Eye (tissue), 1 donor: ENCODE results near the gene MAGI1.
A peak's percentile ranks its signal among the peaks of the same experiment; 100 is the strongest.

Experiments used
- DNase-seq: peaks from one replicate; pipeline ENCODE4 v3.0.0-alpha.2; 2015

The MAGI1 gene

DNA sequence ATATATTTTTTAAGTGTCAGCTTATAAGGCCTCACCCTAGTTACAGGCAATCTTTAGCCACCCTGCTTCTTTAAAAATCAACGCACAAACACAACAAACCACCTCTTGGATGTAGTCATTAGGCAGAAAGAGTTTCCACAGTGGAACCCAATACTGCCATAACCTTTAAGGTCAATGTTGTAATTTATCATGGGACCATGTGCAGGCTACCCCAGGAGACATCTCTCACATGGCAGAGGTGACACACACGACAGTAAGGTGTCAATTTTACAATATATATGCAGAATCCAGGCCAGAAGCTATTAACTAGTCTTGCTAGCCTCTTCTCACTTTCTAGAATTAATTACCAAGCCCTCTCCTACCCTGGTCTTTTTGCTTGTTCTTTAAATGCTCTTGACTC is 336.5 kb downstream of the MAGI1 start:
- no peak for DNase-seq

DNA sequence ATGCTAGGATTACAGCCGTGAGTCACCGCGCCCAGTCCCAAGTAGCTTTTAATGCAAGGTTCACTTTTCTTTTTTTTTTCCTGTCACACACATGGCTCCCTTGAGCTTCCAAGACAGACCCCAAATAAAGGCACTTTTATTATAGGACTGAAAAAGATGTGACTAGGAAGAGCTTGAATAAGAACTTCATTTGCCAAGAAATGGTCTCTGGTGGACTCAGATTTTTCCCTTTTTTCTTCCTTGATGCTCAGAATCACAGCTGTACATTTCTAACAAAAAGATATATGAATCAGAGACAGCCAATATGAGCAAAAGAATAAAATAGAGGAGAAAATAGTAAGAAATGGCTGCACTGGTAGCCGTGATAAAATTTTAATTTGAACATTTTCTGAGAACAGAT is 337.2 kb downstream of the MAGI1 start:
- DNase-seq = no peak

DNA sequence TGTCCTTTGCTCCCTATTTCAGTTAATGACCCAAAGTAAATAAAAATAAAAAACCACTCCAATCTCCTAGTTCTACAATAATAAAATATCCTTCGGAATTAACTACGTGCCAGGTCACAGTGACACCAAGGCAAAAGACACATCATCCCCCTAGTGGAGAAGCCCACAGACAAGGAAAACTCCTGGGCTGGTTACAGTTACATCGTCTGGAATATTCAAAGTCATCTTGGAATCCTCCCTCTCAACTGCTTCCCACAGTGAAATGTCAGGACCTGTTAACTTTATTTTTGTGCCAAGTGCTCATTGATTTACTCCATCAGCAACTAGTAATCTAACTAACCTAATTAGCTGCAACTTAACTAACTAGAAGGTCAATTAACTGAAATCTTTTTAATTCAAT is 349.3 kb downstream of the MAGI1 start:
- no peak for DNase-seq

DNA sequence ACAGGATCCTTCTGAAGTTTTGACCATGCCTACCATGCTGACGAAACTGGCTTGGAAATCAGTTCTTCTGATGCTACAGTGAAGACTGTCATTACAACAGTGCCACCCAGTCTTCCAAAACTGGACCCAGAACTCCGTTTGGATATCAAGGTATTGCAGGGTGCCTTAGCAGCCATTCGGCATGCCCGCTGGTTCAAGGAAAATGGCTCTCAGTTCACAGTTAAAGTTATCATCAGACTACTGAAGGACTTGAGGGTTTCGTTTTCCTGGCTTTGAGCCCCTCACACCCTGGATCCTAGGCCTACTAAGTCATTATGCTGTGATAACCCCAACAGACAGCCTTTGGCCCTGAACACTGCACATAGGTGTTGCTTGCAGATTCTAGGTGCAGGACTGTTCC is 351.0 kb downstream of the MAGI1 start:
- DNase-seq = no peak

DNA sequence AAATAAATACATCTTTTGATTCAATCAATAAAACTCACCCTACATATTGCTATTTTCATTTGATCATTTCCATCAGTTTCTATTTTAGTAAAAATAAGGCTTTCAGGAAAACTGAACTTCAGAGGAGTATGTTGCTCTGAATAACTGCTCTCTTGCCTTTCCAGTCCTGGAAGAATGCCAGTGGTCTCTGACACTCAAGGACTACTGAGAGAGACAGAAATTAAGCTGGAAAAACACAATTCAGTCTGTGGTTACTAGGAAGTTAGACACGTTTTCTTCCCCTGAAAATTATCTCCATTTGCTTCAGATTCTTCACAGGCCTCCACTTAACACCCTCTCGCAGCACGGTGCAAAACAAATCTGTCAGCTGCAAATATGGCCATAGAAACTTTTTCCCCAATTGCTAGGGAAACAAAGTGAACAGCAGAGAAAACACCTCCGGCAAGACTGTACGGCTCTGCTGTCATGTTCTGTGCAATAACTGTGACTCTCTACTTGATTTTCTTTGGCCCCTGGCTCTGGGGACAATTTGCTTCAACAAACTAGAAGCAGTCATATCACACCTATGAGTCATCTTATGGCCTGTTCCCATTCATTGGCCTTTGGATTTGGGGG is 353.0 kb downstream of the MAGI1 start:
- peak; percentile 52 for DNase-seq

DNA sequence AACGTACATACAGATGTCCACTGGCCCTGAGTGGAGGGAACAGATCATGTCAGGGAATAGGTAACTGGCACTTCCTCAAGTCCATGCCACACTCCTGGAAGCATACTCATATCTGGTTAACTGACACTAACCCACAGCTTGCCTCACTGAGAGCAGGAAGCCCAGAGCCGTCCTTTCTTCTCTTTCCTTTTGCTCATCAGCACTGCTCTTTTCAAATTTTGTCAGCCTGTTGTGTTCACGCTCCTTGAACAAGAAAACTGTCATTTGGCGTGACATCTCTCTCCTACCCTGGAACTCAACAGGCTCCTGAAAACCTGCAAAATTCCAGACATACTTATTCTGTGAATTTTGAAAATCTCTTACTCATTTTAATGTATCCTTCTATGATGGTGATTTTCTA is 360.2 kb downstream of the MAGI1 start:
- DNase-seq = peak; percentile 71

DNA sequence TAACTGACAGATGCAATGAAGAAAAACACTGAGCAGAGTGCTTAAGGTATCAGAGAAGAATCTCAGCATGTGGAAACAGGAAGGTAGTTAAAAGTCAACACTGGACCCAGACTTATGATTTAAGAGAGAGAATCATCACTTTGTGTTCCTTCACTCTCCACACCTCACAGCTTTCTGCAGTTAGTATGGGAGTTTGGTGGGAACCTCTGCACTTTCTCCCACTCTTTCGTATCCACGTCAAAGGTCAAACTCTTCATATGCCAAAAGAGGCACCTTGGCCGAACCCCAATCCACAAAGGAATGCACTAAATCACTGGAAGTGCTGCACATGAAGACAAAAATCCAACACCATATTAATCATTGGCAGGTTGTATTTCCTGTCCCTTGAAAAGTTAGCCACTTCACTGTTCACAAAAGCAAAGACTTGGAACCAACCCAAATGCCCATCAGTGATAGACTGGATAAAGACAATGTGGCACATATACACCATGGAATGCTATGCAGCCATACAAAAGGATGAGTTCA is 361.2 kb downstream of the MAGI1 start:
- no peak for DNase-seq

DNA sequence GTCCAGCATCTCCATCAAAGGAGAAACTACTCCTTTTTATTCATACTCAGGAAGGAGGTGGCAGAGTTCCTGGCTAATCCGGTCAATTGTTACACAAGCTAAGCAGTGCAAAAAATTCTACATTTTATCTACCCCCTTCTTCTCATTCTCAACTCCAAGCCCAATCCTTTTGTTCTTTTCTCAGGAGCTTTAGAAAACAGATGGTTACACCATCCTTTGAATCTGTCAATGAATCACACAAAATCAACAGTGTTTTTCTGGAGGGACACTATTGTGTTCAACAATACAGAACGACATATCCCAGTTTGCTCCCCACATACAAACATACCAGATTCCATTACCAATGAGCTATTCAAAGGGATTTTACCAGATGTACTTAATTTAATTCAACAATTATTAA is 362.1 kb downstream of the MAGI1 start:
- DNase-seq = no peak

DNA sequence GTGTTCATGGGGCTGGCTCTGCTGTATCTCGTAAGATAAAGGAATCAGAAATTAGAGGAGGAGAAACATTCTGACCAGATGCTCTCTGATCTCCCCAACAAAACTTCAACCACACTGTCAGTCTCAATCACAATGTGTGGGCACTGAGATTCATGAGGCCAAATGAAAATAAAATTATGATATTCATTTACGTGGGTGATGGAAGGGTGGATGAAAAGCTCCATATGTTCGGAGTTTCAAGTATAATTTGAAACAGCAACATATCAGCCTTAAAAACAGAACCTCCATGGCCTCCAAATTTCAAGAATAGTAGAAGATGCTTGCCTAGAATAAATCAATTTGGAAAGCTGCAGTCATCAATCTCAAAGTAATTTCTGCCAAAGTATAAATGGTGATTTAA is 363.7 kb downstream of the MAGI1 start:
- DNase-seq = no peak

DNA sequence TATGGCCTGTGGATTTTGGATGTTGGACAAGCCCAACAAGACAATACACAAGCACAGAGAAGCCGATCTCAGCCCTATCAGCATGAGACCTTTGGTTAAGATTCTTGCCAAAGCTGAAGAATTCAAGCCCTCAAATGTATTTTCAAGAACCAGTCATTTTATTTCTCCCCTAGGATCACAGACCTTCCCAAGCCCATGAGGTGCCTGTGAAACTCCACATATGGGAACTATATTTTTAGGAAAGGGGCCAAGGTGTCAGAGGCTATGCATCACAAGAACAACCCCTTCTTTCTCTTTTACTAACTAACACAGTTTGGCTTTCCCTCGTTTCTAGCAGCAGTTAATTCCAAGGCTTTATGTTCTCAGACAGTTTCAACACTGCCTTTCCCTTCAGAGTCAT is 364.5 kb downstream of the MAGI1 start:
- DNase-seq = no peak

DNA sequence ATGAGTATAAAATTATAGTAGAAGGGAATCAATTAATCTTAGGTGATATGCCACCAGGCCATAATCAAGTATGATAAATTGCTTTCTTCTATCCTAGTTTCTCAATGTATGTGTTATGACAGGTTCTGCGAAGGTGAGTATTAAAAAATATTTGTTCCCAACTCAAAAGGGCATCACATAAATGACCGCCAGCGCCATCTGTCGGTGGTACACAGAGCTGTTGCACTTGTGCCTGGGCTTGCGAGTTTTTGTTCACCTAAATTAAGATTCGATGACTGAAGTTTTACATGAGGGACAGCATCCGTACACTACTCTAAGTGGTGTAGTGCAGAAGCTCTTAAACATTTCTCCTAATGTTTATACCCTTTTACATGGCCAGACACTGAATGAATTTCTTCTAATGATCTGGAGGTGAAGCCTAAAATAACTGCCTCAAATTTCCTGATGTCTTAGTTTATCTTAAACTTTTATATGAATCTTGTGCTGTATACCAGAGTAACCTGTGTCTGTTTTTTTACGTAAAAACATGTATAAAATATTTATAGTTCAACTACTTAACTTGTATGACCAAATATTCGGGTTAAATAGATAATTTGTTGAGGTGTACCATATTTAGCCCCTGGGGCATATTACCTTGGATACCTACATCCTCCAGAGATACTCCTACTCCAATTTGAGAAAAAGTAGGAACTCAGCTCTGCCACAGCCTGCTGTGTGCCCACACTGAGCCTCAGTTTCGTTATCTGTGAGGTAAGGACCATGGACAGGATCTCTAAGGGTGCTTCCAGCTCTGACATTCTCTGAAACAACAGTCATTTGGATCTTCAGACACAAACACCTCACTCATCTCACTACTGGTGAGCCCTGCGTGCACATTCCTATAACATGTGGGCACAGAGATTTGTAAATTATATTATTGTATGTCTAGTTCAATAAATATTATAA is 365.6 kb downstream of the MAGI1 start:
- peak; percentile 86 for DNase-seq

DNA sequence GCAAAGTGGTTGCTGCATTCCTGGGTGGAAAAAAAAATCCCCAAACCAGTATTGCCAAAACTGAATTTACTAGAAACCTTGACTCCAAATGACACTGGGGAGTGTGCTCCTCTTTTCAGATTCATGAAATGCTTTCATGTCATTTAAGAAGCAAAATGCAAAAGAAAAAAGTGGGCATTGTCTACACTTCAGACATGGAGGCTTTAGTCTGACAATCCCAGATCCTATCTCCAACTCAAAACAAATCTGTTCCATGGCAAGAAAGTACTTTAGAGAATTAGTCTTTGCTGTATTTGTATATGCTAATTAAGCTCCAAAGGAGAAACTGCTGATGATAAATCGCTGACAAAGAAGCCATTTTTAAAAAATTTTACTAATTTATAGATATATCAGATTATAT is 366.7 kb downstream of the MAGI1 start:
- no peak for DNase-seq

DNA sequence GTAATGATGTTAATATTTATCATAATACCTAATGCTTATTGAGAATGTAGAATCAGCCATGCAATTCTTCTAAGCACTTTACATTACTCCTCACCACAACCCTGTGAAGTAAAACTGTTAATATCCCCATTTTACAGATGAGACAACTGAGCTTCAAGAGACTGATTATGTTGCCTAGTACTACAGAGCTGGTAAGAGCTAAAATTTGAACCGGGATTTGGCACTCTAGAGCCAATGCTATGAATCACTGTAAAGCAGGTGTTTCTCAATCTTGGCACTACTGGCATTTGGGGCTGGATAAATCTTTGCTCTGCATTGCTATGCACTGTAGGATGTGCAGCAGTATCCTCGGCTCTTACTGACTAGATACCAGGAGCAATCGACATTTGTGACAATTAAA is 367.7 kb downstream of the MAGI1 start:
- no peak for DNase-seq

DNA sequence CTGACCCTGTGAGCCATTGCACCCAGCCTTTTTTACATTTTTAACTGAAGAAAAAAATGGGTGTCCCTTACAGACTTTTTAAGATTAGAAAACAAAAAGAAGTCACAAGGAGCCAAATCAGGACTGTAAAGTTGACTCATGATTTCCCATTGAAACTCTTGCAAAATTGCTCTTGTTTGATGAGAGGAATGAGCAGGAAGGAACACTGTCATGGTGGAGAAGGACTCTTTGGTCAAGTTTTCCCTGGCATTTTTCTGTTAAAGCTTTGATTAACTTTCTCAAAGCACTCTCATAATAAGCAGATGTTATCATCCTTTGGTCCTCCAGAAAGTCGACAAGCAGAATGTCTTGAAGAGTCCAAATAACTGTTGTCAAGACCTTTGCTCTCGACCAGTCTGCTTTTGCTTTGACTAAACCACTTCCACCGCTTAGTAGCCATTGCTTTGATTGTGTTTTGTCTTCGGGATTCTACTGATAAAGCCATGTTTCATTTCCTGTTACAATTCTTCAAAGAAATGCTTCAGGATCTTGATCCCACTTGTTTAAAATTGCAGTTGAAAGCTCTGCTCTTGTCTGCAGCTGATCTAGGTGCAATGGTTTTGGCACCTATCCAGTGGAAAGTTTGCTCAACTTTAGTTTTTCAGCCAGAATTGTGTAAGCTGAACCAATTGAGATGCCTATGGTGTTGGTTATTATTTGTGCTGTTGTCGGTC is 369.4 kb downstream of the MAGI1 start:
- no peak for DNase-seq

DNA sequence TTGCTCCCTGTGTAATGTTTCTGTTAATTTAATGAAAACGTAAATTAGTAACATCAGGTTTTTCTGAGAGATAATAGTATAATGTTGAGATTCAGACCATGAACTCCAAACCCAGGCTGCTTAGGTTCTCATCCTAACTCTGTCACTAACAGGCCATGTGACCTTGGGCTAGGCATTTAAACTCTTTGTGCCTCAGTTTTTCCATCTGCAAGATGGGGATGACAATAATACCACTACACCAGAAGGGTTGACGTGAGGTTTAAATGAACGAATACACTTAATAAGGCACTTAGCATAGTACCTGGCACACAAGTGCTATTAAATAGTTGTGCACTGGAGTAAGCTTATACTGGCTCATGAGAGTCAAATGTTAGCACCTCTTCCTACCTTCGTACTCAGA is 370.8 kb downstream of the MAGI1 start:
- DNase-seq = no peak

DNA sequence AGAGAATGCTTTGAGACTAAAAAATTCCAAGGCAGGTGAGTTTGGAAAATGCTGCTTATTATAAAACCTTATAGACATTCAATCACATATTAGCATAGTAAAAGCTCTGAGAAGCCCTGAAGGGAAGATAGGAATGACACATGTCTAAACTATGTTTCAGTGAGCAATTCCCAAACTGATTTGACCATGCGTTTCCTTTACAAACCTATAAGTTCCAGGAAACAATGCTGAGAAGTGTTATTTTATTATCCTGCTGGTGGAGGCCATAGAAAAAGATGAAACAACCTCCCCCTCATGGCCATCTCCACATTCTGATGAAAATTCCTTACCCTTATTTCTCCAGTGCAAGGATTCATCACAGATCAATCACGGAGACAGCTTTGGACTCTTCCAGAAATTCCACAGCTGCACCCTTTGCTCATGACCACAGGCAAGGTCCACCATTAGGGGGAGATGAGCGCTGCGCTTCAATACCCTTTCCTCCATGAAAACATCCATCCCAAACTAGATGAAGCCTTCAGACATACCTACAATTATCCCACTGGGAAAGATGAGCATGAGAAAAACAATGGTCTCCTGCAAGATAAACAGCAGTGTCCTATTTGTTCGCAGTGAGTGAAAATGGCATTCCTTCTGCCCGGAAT is 372.1 kb downstream of the MAGI1 start:
- DNase-seq = no peak

DNA sequence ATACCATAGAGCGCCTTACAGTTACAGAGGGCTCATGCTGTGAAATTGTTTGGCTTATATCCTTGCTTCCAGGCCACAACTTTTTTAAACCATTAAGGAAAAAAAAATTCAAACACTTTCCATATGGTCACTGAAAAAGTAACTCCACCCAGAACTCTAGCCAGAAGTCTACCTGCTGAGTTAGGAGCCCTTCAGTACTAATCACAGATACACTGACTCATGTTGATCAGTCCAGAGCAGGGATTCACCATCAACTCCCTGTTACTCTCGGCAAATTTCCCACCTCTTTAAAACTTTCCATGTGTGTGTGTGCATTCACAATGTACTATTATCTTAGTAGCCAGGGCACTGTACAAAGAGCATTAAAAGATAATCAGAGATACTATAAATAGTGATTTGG is 372.8 kb downstream of the MAGI1 start:
- no peak for DNase-seq

DNA sequence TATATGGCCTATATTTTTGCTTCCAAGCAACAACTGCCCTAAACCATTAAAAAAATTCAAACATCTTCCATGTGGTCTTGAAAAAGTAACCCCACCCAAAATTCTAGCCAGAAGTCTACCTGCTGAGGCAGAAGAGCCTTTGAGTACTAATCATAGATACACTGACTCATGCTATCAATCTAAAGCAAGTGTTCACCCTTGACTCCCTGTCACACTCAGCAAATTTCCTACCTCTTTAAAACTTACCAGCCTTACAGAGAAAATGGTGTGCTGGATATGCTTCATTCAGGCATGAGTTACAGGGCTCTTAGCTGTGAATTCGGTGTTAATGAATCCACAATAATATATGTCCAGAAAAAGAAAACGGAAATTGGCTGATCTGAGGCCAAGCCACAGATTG is 373.8 kb downstream of the MAGI1 start:
- no peak for DNase-seq

DNA sequence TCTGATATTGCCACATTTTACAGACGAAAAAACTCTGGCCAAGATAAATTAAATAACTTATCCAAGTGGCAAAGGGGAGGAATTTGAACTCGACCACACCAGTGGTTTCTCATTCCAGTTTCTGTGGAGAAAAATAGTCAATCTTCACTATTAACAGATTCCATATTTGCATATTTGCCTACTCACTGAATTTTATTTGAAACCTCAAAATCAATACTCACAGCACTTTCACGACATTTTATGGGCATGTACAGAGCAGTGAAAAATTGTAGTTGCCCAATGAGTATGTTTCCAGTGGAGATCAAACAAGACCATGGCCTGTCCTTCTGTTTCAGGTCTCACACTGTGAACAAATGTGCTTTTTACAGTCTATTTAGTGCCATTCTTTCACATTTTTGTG is 374.3 kb downstream of the MAGI1 start:
- no peak for DNase-seq

DNA sequence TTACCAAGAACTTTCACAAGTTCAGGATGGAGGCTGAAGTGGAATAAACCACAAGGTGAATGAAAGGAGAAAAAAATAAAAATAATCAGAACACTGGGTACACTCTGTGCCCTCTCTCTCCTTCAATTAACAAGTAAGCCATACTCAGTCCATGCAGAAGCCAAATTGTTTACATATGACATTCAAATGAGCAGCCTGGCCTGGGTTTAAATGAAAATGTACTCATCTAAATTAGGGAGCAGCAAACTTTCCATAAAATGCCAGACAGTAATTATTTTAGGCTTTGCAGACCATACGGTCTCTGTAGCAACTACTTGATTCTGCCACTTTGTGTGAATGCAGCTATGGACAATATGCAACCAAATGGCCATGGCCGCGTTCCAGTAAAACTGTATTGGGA is 376.6 kb downstream of the MAGI1 start:
- DNase-seq = no peak

DNA sequence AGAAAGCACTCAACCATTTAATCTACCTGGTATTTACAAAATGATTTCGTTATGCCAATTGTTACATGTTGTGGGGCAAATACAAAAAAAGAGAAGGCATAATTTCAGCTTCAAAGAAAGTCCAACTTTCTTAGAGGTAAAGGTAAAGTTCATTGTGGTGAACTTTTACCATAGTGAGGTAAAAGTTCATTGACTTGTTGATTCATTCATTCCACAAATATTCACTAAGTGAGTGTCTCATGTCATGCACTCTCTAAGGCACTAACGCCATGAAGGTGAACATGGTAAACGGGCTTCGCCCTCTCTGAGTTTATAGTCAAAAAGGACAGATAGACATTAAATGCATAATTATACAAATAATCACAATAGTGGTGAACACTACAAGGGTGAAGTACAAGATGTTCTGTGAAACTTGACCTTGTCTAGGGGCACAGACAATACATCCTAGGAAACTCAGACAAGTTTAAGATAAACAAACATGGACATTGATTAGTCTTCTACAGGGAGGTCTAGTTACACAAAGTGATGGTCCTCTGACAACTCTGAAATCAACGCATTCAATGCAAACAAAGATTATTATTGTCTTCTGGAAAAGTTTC is 378.6 kb downstream of the MAGI1 start:
- DNase-seq = no peak

DNA sequence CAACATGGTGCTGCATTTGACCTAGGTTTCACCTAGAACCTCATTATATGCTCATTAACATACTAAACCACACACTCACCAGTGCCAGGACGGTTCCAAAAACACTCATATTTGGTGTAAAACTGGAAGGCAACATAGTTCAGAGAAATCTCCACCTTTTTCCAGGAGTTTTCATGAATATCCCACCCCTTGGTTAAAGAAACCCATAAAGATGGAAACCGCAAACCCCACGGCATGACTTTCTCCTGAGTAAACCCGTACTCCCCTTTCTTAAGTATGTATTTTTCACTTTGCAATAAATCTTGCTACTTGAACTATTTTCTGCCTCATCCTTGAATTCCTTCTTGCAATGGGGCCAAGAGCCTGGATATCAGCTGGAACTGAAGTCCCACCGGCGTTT is 379.3 kb downstream of the MAGI1 start:
- DNase-seq = no peak

DNA sequence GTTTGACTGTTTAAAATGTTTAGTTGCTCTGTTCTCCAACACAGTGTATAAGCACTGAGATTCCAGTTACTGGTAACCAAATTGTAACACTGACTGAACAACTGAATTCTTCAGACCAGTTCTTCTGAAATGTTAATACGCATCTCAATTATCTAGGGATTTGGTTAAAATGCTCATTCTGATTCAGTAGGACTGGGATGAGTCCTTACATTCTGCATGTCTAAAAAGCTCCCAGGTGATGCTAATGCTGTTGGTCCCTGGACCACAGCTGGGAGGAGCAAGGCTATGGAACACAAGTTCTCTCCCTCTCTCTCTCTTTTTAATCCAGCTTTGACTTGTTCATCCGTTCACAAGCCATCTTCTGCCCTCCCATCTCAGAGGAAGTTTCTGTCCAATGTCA is 380.3 kb downstream of the MAGI1 start:
- DNase-seq = no peak
